GM21367 (cell line): Measurements from ENCODE around the gene DNAL1.
A peak's percentile ranks its signal among the peaks of the same experiment; 100 is the strongest.
"Not testable (repeated sequence)": the region's sequence is repeated elsewhere in the genome, so short reads cannot be mapped to it uniquely, and the experiment has no call there.

ENCODE experiments used
- ATAC-seq: cut with Tn5 transposase; IDR thresholded peaks from one replicate; pipeline ENCODE4 v1.9.1; 2021; ENCODE audit not compliant: unreplicated experiment

The DNAL1 gene

GRCh38 chr14:73637830-73638229 lies 7.0 kb upstream of the DNAL1 start:
- no peak for ATAC-seq

GRCh38 chr14:73640796-73641365 lies 3.9 kb upstream of the DNAL1 start:
- no peak for ATAC-seq

GRCh38 chr14:73645248-73645610 lies 443 bp downstream of the DNAL1 start:
- peak; percentile 2 for ATAC-seq

- ATAC-seq: no peak
Measured at GRCh38 chr14:73651005-73651404, 6.2 kb downstream of the DNAL1 start.

- no peak for ATAC-seq
Measured at GRCh38 chr14:73655851-73656250, 11.1 kb downstream of the DNAL1 start.

GRCh38 chr14:73659202-73659601 lies 14.4 kb downstream of the DNAL1 start:
- not testable (repeated sequence) for ATAC-seq

- no peak for ATAC-seq
Measured at GRCh38 chr14:73660511-73660910, 15.7 kb downstream of the DNAL1 start.

- no peak for ATAC-seq
Measured at GRCh38 chr14:73661872-73662271, 17.1 kb downstream of the DNAL1 start.

- ATAC-seq: no peak
Measured at GRCh38 chr14:73662487-73662943, 17.7 kb downstream of the DNAL1 start.

GRCh38 chr14:73663548-73664212 lies 18.9 kb downstream of the DNAL1 start:
- ATAC-seq: no peak

GRCh38 chr14:73665130-73665529 lies 20.3 kb downstream of the DNAL1 start:
- ATAC-seq: no peak

- ATAC-seq: no peak
Measured at GRCh38 chr14:73666583-73666982, 21.8 kb downstream of the DNAL1 start.

GRCh38 chr14:73667854-73668253 lies 23.1 kb downstream of the DNAL1 start:
- no peak for ATAC-seq

- no peak for ATAC-seq
Measured at GRCh38 chr14:73674986-73675385, 30.2 kb downstream of the DNAL1 start.

GRCh38 chr14:73678698-73679097 lies 33.9 kb downstream of the DNAL1 start:
- ATAC-seq: no peak

- no peak for ATAC-seq
Measured at GRCh38 chr14:73680821-73681220, 36.0 kb downstream of the DNAL1 start.

GRCh38 chr14:73684627-73685026 lies 39.8 kb downstream of the DNAL1 start:
- ATAC-seq: no peak

GRCh38 chr14:73685328-73685727 lies 40.5 kb downstream of the DNAL1 start:
- ATAC-seq: no peak

GRCh38 chr14:73686901-73687300 lies 42.1 kb downstream of the DNAL1 start:
- no peak for ATAC-seq

- ATAC-seq: no peak
Measured at GRCh38 chr14:73694083-73694482, 49.3 kb downstream of the DNAL1 start.

- no peak for ATAC-seq
Measured at GRCh38 chr14:73695082-73695481, 50.3 kb downstream of the DNAL1 start.

GRCh38 chr14:73695997-73696396 lies 51.2 kb downstream of the DNAL1 start:
- ATAC-seq: no peak
